HG02642 (cell line): ENCODE data around the gene ALG9.

ENCODE experiments used
- ATAC-seq: cut with Tn5 transposase; IDR thresholded peaks from one replicate; pipeline ENCODE4 v1.9.1; 2021; ENCODE audit warnings: mild to moderate bottlenecking; ENCODE audit not compliant: unreplicated experiment, poor library complexity

The ALG9 gene

DNA sequence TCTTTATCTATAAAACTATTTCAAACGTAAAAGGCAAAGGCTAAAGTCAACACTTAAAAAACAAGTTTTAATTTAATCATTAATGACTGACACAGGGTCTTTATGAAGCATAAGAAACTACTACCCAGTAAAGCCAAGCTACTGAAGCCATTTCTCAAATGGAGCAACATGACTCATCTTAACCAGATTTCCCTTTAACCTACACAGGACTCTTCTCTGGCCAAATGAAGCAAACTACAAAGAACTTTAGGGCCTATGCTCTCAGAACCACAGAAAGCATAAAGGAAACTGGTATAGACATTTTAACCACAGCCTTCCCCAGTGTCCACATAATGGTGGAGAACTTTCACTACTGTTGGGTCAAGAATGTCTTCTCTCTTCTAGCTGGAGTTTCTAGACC lies 34.7 kb downstream of the ALG9 start:
- peak; percentile 73 for ATAC-seq

DNA sequence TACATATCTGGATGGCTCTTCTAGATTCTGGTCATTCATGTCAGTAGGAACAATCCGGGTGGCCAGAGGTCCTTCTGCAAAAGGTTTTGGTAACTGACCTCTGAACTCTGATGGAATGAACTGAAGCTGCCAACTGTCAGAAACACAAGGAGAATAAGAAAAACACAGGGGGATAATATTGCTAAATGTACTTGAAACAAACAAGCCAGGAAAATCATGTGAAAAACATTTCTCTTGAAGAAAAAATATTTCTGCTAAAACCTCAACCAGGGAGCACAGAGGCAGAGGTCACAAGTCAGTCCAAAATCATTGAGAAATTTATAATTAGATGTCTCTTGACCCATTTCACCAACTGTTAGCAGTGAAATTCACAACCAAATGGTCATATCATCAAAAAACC lies 35.2 kb downstream of the ALG9 start:
- no peak for ATAC-seq

DNA sequence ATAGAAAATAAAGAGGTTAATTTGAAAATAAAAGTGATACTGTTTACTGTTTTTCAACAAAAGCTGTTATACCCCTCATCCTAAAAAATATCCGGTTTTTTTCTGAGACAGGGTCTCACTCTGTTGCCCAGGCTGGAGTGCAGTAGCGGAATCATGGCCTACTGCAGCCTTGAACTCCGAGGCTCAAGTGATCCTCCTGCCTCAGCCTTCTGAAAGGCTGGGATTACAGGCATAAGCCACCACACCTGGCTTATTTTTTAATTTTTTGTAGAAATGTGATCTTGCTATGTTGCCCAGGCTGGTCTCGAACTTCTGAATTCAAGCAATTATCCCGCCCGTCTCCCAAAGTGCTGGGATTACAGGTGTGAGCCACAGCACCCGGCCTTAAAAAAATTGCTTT lies 35.7 kb downstream of the ALG9 start:
- no peak for ATAC-seq

DNA sequence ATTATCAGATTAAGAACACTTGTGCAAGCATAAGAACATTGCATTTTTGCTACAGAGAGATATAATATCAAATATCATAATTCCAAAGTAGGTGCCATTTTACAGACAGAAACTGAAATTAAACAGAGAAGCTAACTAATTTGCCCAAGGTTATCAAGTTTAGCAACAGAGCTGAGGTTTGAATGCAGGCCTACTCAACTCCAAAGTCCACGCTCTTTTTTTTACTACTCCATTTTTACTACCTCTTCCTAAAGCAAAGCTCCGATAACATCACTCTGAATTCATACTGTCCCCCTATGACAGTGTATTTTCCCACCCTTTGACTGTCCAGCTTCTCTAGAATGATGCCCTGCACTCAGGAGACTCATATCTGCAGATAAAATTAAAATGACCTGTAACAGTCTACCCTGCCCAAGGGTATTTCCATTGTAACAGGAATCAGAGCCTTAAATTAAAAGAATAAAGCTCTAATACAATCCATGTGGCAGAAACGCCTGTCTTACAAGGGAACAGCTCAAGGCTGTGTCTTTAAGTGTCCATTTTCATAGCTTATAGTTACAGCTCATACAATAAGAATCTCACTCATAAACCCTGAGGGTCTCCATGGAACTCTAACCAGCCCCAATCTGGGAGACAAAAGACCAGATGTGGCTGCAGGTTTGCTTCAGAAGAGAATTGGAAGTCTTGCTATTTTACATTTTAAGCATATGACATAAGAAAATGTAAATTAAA lies 36.8 kb downstream of the ALG9 start:
- ATAC-seq: no peak

DNA sequence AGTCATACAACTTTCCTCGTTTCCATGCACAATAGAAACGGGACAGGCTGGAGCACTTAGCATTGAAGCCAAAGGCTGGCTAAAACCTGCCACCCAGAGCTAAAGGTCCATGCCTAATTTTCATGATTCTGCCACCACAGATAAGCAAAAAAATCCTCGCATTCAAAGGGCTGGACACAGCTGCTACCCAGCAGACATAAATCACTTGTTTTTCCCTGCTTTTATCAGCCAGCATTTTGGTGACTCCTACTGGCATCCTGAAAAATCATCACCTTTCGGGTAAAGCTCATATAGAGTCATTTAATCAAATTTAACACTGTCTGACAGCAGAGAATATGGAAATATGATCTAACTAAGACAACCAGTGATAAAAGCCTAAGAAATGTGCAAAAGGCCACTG lies 37.9 kb downstream of the ALG9 start:
- ATAC-seq: no peak

DNA sequence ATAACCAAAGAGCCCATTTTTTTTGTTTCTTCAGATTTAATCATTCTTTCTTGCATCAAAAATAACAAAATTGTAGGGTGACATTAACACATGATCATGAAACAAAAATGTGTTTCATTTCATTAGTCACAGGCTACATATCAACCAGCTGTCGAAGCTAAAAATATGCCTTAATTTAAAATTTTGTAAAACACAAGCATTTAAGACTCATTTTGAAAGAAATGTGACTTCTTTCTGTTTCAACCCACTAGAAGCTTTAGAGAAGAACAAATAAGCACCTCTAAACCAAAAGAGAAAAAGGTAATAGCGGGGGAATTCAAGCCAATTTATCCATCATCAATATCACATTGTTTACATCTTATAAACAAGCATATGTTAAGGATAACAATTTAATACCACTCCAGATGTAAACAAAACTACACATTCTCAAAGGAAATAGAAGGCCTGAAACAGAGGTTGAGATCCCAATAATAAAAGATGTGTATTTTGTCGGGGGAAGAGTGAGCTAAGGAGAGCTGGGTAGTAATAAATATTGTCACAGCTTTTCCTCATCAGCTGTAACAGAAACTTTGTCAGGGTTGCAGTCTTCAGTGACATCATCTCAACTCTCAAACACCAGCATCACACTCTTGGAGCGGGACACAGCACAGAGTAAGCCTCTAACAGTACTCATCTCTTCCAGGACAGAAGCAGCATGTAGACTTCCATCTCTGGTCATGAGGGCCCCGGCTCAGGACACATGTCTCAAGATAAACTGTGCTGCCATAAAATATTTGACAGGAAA lies 42.0 kb downstream of the ALG9 start:
- peak; percentile 75 for ATAC-seq

DNA sequence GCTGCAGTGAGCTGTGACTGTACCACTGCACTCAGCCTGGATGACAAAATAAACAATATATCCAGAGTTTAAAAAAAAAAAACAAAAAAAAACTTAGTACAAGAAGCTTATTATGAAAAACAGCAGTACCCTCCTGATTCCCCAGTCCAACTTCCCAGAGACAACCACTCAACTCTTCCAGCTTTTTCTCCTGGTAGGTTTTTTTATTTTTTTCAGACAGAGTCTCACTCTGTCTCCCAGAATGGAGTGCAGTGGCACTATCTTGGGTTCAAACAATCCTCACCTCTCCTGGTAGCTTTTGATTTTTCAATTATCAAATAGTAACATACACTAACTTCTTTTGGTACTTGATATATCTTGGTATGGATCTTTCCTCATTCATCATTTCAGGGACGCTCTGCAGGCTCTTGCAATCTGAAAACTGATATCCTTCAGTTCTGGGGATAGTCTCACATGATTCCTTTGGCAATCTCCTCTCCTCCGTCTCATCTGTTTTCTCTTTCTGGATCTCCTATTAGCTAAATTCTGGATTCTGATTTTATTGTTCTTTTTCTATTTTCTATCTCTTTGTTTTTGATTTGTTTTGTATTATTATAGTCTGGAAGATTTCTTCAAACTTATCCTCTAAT lies 44.9 kb downstream of the ALG9 start:
- no peak for ATAC-seq

DNA sequence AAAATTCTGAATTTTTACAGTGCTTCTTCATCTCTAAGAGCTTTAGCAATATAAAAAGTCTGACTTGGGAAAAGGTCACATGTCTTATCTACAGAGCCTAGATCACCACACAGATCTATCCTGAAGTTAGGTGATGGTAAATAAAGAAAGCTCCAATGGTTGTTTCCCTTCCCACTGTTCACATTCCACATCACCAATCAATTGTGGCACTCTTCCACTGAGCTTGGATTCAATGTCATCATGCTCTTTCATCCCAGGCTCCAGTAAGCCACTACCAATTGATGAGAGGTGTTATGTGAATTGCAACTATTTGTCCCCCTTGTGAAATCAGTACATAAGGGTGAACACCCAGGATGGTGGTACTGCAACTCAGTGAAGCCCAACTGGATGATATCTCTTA lies 47.8 kb downstream of the ALG9 start:
- ATAC-seq: no peak

DNA sequence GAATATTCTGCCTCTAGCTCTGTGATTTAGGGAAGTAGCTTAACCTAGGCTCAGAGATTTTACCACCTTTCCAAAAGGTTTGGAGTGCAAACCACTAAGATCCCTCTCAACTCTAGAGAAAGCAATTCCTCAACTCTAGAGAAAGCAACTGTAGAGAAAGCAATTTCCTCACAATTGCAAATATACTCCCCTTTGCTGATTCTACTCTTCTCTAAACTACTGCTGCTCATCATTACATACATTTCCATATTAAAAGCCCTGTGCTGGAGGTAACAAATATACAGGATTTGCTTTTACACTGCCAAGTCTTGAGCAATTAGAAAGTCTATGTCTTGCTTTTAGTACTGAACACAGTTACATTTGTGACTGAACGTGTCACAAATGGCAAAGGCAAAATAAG lies 48.2 kb downstream of the ALG9 start:
- ATAC-seq: no peak

DNA sequence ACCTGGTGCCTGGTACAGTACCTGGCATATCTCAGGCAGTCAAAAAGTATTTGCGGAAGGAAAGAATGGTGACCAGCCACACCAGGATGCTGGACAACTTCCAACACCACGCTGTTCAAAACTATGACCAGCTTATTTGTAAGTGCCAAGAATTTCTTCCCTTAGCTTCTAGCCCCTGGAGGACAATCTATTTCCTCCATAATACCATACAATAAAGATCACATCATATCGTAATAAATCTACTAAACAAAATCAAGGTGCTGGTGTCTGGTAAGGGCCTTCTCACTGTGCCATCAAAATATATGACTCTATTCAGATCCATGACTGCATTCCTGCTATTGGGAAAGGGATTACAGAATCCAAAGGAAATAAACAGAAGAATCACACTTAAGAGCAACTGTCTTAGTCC lies 51.5 kb downstream of the ALG9 start:
- no peak for ATAC-seq

DNA sequence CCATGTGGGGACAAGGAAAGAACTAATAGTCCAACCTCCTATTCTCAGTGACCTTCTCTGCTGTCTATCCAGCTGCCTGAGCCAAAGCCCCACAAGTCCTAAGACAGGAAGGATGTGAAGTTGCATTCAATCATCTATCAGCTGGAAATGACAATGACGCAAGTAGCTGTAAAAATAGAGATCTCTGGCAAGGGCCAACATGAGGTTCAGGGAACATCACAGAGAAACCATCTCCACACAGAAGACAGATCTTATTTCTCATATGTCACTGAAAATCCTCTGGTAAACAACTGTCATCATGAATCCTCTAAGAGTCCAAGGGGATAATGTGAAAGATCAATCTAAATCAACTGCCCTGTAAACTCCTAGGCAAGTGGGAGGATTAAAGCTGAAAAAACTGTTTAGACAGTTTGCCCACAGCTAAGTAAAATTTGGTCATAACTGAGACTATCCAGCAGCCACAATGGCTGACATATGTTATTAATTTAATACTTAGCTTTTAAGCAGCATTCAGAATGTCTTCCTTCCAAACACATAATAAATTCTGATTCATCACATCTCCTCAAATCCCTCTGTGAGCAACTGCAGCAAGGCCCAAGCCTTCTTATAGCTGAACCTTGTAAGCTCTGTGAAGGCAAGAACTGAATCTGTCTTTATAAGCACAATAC lies 52.1 kb downstream of the ALG9 start:
- ATAC-seq: no peak

DNA sequence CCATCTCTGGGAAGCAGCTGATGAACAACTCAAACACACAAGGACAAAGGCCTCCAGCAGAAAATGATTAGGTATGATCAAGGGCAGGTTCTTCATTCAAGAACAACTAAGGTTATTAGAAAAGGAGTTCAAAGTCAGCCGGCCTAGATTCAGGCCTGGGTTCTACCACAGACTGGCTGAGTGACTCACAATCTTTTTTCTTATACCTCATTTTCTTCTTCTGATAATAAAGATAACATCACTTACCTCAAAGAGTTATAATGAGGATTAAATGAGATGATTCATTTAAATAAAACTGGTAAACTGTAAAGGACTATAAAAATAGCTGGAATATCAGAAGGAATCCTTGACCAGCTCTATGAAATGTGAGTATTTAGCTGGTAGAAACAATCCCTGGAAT lies 55.9 kb downstream of the ALG9 start:
- ATAC-seq: no peak

DNA sequence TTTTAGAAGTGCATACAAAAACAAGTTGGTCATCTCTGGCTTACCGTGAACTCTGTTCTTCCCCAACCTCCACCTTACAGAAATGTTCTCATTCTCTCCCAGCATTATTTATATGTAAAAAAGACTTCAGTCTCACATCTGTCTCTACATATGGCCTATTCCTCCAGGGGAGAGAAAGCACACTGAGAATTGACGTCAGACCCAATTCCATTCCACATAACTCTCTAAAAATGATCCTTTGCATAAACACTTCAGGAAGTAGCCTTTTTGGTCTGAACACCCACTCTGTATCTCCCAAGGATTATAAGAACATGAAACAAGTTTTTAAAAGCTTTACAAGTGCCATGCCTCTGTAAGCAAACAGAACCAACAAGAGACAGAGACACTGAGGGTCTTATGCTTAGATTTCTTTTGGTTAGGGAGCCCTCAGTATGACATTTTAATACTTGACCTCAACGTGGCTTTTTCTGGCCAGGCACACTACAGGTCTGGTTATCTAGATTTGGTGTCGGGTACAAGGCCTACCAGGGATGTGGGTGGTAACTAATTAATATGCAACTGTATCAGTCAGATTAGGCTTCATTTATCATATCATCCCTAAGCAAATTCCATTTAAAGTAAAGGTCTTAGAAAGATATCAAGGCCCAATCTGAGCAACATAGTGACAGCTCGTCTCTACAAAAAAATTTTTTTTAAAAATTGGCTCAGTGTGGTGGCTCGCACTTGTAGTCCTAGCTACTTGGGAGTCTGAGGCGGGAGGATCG lies 56.6 kb downstream of the ALG9 start:
- ATAC-seq: no peak

DNA sequence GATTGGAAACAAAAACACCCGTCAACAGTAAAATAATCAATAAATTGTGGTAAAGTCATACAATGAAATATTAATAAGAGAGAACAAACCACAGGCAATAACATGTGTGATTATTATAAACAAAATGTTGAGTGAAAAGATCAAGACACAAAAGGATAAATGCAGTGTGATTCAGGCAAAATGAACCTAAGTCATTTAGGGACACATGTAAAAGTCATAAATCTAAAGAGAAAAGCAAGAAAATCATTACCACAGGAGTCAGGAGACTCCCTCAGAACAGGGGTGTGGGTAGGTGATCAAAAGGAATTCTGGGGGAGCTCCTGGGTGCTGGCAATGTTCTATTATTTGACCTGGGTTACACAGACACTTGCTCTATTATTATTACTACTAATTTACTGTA lies 57.3 kb downstream of the ALG9 start:
- no peak for ATAC-seq

DNA sequence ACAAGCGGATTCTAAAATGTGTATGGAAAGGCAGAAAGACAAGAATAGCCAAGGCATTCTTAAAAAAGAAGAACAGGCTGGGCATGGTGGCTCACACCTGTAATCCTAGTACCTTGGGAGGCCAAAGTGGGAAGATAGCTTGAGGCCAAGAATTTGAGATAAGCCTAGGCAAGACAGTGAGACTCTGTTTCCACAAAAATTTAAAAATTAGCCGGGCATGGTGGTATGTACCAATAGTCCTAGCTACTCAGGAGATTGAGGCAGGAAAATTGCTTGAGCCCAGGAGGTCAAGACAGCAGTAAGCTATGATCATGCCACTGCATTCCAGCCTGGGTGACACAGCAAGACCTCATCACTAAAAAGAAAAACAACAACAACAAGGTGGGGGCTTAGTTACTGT lies 59.2 kb downstream of the ALG9 start:
- ATAC-seq: no peak

DNA sequence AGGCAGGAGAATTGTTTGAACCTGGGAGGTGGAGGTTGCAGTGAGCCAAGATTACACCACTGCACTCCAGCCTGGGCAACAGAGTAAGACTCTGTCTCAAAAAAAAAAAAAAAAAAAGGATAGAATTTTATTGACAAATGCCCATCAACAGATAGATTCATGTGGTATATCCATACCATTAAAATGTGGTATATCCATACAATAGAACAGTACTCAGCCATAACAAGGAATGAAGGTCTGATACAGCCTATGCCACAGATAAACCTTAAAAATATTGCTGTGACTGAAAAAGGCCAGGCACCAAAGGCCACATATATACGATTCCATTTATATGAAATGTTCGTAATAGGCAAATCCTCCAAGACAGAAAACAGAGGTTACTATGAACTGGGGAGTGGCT lies 59.9 kb downstream of the ALG9 start:
- no peak for ATAC-seq

DNA sequence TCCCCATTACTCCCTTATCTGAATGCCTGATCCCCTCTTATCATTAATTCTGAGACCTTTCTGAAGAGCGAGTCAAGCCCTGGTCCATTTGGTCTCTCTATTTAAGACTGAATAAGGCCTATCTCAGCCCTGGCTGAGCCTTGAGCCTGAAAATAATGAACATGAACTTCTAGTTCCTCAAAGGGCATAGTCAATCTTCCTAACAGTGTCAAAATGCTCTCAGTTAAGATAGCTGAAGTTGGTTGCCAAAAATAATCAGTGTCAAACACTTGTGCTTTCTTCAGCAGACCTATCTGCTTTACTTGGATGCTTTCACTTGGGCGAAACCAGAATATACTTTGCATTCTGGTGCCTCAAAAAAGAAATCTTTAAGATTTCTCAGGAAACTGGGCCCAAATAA lies 62.5 kb downstream of the ALG9 start:
- ATAC-seq: no peak

DNA sequence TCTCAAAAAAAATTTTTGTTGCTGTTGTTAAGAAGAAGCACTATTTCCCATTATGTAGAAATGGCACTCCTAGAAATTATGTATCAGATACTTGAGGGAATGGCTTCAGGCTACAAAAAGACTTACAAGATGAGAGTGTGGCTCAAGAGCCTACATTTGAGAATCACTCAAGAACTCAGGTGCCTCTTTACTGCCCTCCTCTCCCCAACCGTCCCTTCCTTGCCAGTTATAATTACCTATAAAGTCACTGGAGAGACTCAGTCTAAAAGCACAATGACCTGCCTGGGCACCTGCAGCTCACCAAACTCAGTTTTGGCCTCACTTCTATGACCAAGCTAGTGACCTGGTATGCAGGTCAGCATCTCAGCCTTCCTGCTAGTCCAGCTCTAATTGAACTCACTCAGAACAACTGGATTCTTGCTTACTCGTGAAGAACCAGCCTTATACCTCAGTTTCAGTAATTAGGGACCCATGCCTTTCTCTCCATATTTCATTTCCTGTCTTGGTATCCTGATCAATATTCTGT lies 63.3 kb downstream of the ALG9 start:
- no peak for ATAC-seq

DNA sequence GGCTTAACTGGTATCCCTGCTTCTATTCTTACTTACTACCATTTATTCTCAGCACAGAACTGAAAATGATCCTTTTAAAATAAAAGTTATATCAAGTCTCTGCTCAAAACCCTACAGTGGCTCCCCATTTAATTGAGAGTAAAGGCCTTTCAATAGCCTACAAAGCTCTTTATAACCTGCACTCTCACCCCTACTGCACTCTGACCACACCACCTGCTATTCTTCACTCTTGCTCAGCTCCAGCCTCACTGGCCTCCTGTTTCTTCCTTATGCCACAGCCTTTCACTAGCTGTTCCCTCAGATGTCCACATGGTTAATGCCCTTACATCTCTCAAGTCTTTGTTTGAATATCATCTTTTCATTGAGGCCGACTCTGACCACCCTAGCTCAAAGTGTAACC lies 64.3 kb downstream of the ALG9 start:
- ATAC-seq: no peak

DNA sequence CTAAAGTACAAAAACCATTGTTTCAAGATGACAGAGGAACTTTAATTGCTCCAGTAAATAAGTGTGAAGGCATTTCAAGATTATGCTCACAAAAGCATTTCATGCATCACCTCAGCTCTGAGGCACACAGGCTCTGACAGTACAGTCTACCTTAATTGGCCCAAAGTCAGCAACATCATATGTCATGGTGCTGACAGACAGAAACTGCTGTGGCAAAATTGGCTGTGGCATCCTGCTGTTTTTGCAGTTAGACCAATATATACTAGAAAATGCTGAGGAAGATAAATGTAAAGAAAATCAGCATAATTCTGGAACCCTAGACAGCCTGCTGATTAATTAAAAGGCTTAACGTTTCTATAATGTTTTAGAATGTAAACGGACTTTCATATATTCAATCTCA lies 70.2 kb downstream of the ALG9 start:
- no peak for ATAC-seq
